H9 (cell line): Measurements from ENCODE around the gene CDKN2C. TPM values are rescaled to one million over a fixed set of nuclear protein-coding genes. Genes with fewer than 3 reads are reported as not detected.

Source experiments
- DNase-seq: peaks from one replicate; pipeline ENCODE4 v3.0.0-alpha.2; 2017
- H2AFZ ChIP-seq: one replicate; pipeline ENCODE4 v1.6.1; 2013; ENCODE audit warnings: mild to moderate bottlenecking, low read length, control low read depth, moderate library complexity
- H2AK5ac ChIP-seq: 2 replicates; pipeline ENCODE4 v1.6.1; 2013; ENCODE audit warnings: low read length, control low read depth, mixed read lengths; ENCODE audit not compliant: insufficient read length
- H2BK120ac ChIP-seq: one replicate; pipeline ENCODE4 v1.6.1; 2013; ENCODE audit warnings: low read depth, mild to moderate bottlenecking, low read length, control low read depth, inconsistent platforms; ENCODE audit not compliant: poor library complexity, severe bottlenecking
- H2BK12ac ChIP-seq: 2 replicates; pipeline ENCODE4 v1.6.1; 2013; ENCODE audit warnings: low read length, control low read depth, mixed read lengths, low read depth; ENCODE audit not compliant: insufficient read length
- H2BK15ac ChIP-seq: 2 replicates; pipeline ENCODE4 v1.6.1; 2013; ENCODE audit warnings: low read depth, low read length, control low read depth
- H2BK20ac ChIP-seq: one replicate; pipeline ENCODE4 v1.6.1; 2013; ENCODE audit warnings: low read depth, mild to moderate bottlenecking, low read length, control low read depth, inconsistent platforms; ENCODE audit not compliant: poor library complexity, severe bottlenecking
- H2BK5ac ChIP-seq: 2 replicates; pipeline ENCODE4 v1.6.1; 2013; ENCODE audit warnings: low read length, control low read depth, mixed read lengths; ENCODE audit not compliant: insufficient read length
- H3K14ac ChIP-seq: 2 replicates; pipeline ENCODE4 v1.6.1; 2013; ENCODE audit warnings: low read length, control low read depth; ENCODE audit not compliant: insufficient read depth
- H3K18ac ChIP-seq: 2 replicates; pipeline ENCODE4 v1.6.1; 2013; ENCODE audit warnings: low read depth, mild to moderate bottlenecking, mixed read lengths, low read length, control low read depth; ENCODE audit not compliant: insufficient read length
- H3K23ac ChIP-seq: 2 replicates; pipeline ENCODE4 v1.6.1; 2013; ENCODE audit warnings: low read length, control low read depth, mixed read lengths, low read depth; ENCODE audit not compliant: insufficient read length
- H3K23me2 ChIP-seq: 2 replicates; pipeline ENCODE4 v1.6.1; 2013; ENCODE audit warnings: low read depth, mild to moderate bottlenecking, mixed read lengths, low read length, control low read depth; ENCODE audit not compliant: insufficient read length, poor library complexity, severe bottlenecking
- H3K27ac ChIP-seq: 2 replicates; pipeline ENCODE4 v1.5.1; 2013; ENCODE audit warnings: low read length, control low read depth, mixed read lengths, low read depth; ENCODE audit not compliant: insufficient read length
- H3K27me3 ChIP-seq: 2 replicates; pipeline ENCODE4 v1.6.1; 2013; ENCODE audit warnings: low read length, control low read depth, inconsistent platforms; ENCODE audit not compliant: insufficient read depth
- H3K4ac ChIP-seq: 2 replicates; pipeline ENCODE4 v1.6.1; 2013; ENCODE audit warnings: low read depth, mild to moderate bottlenecking, control low read depth, inconsistent platforms, low read length, moderate library complexity
- H3K4me1 ChIP-seq: 2 replicates; pipeline ENCODE4 v1.6.1; 2013; ENCODE audit warnings: low read length, control low read depth, inconsistent platforms; ENCODE audit not compliant: insufficient read depth
- H3K4me2 ChIP-seq: 2 replicates; pipeline ENCODE4 v1.6.1; 2013; ENCODE audit warnings: low read length, control low read depth, mixed read lengths; ENCODE audit not compliant: insufficient read length, insufficient read depth
- H3K56ac ChIP-seq: 2 replicates; pipeline ENCODE4 v1.6.1; 2013; ENCODE audit warnings: low read depth, mild to moderate bottlenecking, mixed read lengths, low read length, control low read depth; ENCODE audit not compliant: insufficient read length
- H3K79me1 ChIP-seq: 2 replicates; pipeline ENCODE4 v1.6.1; 2013; ENCODE audit warnings: low read depth, mild to moderate bottlenecking, moderate library complexity, low read length, control low read depth, inconsistent platforms; ENCODE audit not compliant: insufficient read depth, poor library complexity, severe bottlenecking
- H3K79me2 ChIP-seq: 2 replicates; pipeline ENCODE4 v1.6.1; 2013; ENCODE audit warnings: low read length, control low read depth, inconsistent platforms; ENCODE audit not compliant: insufficient read depth
- H3K9ac ChIP-seq: 2 replicates; pipeline ENCODE4 v1.6.1; 2013; ENCODE audit warnings: low read length, control low read depth, mixed read lengths; ENCODE audit not compliant: insufficient read length; ENCODE audit errors: extremely low read depth
- H3K9me3 ChIP-seq: one replicate; pipeline ENCODE4 v1.6.1; 2013; ENCODE audit warnings: low read depth, low read length, inconsistent platforms; ENCODE audit not compliant: control insufficient read depth
- H3T11ph ChIP-seq: one replicate; pipeline ENCODE4 v1.6.1; 2013; ENCODE audit warnings: mild to moderate bottlenecking, low read length, control low read depth, inconsistent platforms
- H4K20me1 ChIP-seq: one replicate; pipeline ENCODE4 v1.6.1; 2013; ENCODE audit not compliant: control insufficient read depth, insufficient read length, insufficient read depth
- H4K5ac ChIP-seq: 2 replicates; pipeline ENCODE4 v1.6.1; 2013; ENCODE audit warnings: low read depth, mild to moderate bottlenecking, mixed read lengths, low read length, control low read depth; ENCODE audit not compliant: insufficient read length
- H4K8ac ChIP-seq: replicated peaks from 2 replicates; pipeline ENCODE4 v1.6.1; 2013; ENCODE audit warnings: low read length, control low read depth, mixed read lengths, low read depth; ENCODE audit not compliant: insufficient read length
- H4K91ac ChIP-seq: 2 replicates; pipeline ENCODE4 v1.6.1; 2013; ENCODE audit warnings: low read depth, mild to moderate bottlenecking, moderate library complexity, mixed read lengths, low read length, control low read depth; ENCODE audit not compliant: insufficient read length
- H3K27ac Mint-ChIP-seq, 3 experiments: 2 replicates in 2 of 3; 3 replicates in 1 of 3; pipeline ENCODE4 v1.8.0; 2020 to 2021; ENCODE audit warnings: mixed read lengths in 3 of 3, mild to moderate bottlenecking in 1 of 3, moderate library complexity in 1 of 3
- H3K27me3 Mint-ChIP-seq: 2 replicates; pipeline ENCODE4 v1.8.0; 2021; ENCODE audit warnings: low read depth, mild to moderate bottlenecking, moderate library complexity, mixed read lengths
- H3K36me3 Mint-ChIP-seq, 3 experiments: 2 replicates in 2 of 3; 3 replicates in 1 of 3; pipeline ENCODE4 v1.8.0; 2020 to 2021; ENCODE audit warnings: low read depth in 3 of 3, mixed read lengths in 3 of 3; ENCODE audit not compliant: insufficient read depth in 1 of 3
- H3K4me1 Mint-ChIP-seq, 2 experiments: 2 replicates each; pipeline ENCODE4 v1.8.0; 2020; ENCODE audit warnings: mixed read lengths in 2 of 2
- H3K4me3 Mint-ChIP-seq, 2 experiments: 2 replicates in 1 of 2; 3 replicates in 1 of 2; pipeline ENCODE4 v1.8.0; 2020 to 2021; ENCODE audit warnings: mild to moderate bottlenecking in 2 of 2, mixed read lengths in 2 of 2, moderate library complexity in 1 of 2
- H3K9me3 Mint-ChIP-seq, 2 experiments: 2 replicates in 1 of 2; 3 replicates in 1 of 2; pipeline ENCODE4 v1.8.0; 2020; ENCODE audit warnings: mild to moderate bottlenecking in 2 of 2, mixed read lengths in 2 of 2, moderate library complexity in 1 of 2
- WGBS: extraction: QIAGEN DNeasy Blood & Tissue Kit; methylation state at CpG from one replicate; pipeline ENCODE4 v1.1.7; 2013; ENCODE audit warnings: missing lambda C conversion rate, low lambda C conversion rate, mixed read lengths; ENCODE audit not compliant: insufficient read length; ENCODE audit errors: extremely low coverage; 5-methylcytosine and 5-hydroxymethylcytosine counted together
- total RNA-seq: library from RNA; stranded (reverse); gene quantifications from 2 replicates; pipeline ENCODE4 v1.2.1, GENCODE V29; 2021
- TF ChIP-seq, protein P1 (sequence below): fragments of 200-600 bp; sonication (generic); conservative IDR thresholded peaks from 3 replicates; pipeline ENCODE4 v1.8.0; 2021; ENCODE audit warnings: antibody characterized with exemption, mild to moderate bottlenecking

CDKN2C gene
- total RNA-seq, 1 experiment from 2014 or later: not detected

GRCh38 chr1:50986653-50987052, 16.6 kb downstream of the CDKN2C start:
- H2BK120ac ChIP-seq: no peak overlapping the region
- no peak overlapping the region for H2BK20ac ChIP-seq
- Mint-ChIP-seq H3K27me3 (peaks cover 55% of the 10 kb centered on the region), H3K36me3 (no peaks in the 10 kb centered on the region), H3K9me3 (no peaks in the 10 kb centered on the region; a peak in 1 of 5 replicates), H3K27ac (no peak overlapping the region), H3K4me3 (no peak overlapping the region), H3K4me1 (no peaks in the 10 kb centered on the region)
- H3K79me1 ChIP-seq: no peaks in the 10 kb centered on the region
- H3K18ac ChIP-seq: no peak overlapping the region
- no peaks in the 10 kb centered on the region for H3K9me3 ChIP-seq
- H3K23me2 ChIP-seq: no peaks in the 10 kb centered on the region
- WGBS: no CpG with 5 or more reads among the region's 4 CpGs
- H3K27ac ChIP-seq: no peak overlapping the region
- H3K4me2 ChIP-seq: no peak overlapping the region
- H3K4me1 ChIP-seq: no peaks in the 10 kb centered on the region
- no peak overlapping the region for H2AK5ac ChIP-seq
- no peak for DNase-seq
- H4K5ac ChIP-seq: no peak overlapping the region
- H3K14ac ChIP-seq: no peak overlapping the region
- H4K91ac ChIP-seq: no peak overlapping the region
- H2BK15ac ChIP-seq: no peak overlapping the region
- H3K23ac ChIP-seq: no peak overlapping the region
- no peaks in the 10 kb centered on the region; the same call in 1 of the 2 replicates for H3K27me3 ChIP-seq
- no peaks in the 10 kb centered on the region for H4K20me1 ChIP-seq
- H3K56ac ChIP-seq: no peak overlapping the region
- H3K9ac ChIP-seq: no peak overlapping the region
- no peak overlapping the region for H3K4ac ChIP-seq
- TF ChIP-seq, protein P1, sequence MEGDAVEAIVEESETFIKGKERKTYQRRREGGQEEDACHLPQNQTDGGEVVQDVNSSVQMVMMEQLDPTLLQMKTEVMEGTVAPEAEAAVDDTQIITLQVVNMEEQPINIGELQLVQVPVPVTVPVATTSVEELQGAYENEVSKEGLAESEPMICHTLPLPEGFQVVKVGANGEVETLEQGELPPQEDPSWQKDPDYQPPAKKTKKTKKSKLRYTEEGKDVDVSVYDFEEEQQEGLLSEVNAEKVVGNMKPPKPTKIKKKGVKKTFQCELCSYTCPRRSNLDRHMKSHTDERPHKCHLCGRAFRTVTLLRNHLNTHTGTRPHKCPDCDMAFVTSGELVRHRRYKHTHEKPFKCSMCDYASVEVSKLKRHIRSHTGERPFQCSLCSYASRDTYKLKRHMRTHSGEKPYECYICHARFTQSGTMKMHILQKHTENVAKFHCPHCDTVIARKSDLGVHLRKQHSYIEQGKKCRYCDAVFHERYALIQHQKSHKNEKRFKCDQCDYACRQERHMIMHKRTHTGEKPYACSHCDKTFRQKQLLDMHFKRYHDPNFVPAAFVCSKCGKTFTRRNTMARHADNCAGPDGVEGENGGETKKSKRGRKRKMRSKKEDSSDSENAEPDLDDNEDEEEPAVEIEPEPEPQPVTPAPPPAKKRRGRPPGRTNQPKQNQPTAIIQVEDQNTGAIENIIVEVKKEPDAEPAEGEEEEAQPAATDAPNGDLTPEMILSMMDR: no peak
- no peak overlapping the region for H2BK5ac ChIP-seq
- no peak overlapping the region for H3T11ph ChIP-seq
- H3K79me2 ChIP-seq: no peaks in the 10 kb centered on the region
- H2AFZ ChIP-seq: no peak overlapping the region
- H2BK12ac ChIP-seq: no peak overlapping the region
- no peak overlapping the region for H4K8ac ChIP-seq
